ENCODE results near the gene RILPL1.
"Not testable (repeated sequence)": the region's sequence is repeated elsewhere in the genome, so short reads cannot be mapped to it uniquely, and the experiment has no call there.

The RILPL1 gene

DNA sequence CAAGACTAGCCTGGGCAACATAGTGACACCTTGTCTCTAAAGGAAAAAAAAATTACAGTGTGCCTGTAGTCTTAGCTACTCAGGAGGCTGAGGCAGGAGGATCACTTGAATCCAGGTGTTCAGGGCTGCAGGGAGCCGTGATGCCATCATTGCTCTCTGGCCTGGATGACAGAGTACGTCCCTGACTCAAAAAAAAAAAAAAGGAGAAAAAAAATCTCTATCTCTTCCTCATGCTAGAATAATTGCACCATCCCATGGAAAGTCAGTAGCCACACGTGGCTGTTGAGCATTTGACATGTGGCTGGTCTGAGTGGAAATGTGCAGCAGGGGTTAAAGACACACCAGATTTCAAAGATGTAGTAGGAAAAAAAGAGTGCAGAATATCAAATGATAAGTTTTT is 3.8 kb downstream of the RILPL1 start:
- DNase-seq, result peak; percentile 32 to 42

DNA sequence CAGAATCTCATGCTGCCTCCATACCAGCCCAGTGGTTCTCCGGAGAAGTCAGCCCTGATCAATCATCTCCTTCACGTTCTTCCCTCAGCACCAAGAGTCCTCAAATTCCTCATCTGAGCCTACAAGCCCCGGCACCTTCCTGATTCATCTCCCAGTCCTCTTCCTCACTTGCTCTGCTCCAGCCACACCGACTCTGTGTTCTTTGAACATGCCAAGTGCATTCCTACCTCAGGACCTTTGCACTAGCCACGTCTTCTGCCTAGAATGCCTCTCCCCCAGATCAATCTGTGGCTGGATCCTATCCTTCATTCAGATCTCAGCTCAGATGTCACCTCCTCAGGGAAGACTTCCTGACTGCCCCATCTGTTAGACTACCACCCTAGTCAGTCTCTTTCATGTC is 4.7 kb downstream of the RILPL1 start:
- DNase-seq, result no peak

DNA sequence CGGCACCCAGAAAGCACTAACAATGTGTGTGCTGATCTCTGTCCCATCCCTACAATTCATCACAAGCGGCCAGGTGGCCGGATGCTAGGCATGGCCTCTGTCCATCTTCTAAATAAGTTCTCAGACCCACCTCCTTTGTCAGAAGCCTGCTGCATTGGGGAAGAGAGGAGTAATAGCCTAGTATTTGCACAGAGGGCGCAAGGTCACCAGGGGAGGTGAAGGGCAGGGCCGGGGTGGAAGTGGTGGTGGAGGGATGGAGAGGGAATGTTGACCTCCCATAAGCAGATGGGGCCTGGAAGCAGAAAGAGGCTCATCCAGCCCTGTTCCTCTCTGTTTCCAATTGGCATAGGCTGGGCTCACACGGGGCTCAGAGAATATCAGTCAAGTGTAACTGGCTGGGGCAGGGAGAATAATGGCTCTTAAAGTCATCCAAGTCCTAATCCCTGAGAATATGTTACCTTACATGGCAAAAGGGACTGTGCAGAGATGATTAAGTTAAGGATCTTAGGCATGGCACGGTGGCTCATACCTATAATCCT is 6.9 kb downstream of the RILPL1 start:
- DNase-seq, result no peak

DNA sequence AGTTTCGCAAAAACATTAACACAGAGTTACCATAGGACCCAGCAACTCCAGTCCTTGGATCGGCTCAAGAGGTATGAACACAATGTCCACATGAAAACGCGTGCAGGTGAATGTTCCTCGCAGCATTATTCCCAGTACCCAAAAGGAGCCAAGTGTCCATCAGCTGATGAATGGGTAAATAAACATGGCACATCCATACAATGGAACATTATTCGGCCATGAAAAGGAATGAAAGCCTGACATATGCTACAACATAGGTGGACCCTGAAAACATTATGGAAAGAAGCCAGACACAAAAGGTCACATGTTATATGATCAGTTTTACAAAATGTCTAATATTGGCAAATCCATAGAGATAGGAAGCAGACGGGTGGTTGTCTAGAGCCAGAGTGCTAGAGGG is 9.1 kb downstream of the RILPL1 start:
- no peak for DNase-seq

DNA sequence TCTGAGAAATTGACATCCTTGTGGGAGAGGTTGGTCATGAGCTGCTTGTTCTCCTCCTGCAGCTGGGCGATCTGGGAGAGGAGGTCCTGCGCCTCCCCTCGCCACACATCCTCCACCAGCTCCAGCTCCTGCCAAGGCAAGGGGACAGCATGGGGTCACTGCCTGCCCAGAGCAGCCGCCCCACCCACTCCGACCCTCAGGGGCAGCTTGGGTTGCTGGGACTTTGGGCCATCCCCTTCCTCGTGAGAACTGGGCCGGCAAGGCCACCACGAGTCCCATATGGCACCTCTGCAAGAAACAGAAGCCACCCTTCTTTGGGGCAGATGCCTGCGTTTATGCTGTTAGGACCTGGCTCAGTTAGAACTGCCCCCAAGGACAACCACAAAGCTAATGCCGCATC is 10.0 kb downstream of the RILPL1 start:
- no peak for DNase-seq

DNA sequence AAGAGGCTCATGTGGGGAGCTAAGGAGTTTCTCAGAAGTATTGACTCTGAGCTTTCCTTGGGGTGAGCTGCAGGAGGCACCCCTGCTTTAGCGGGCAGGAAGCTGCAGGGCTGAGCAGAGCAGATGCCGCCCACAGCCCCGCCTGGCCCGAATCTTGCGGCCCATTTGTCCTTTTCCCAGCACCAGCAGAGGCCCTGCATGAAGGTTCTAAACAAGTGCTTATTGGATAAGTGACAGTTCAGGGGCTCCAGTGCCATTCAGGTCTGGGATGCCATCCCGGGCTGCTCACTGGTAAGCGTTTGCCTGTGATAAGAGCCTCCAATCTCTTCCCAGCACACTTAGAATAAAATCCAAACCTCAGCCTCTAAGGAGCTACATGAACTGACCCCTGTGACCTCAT is 11.4 kb downstream of the RILPL1 start:
- no peak for DNase-seq

DNA sequence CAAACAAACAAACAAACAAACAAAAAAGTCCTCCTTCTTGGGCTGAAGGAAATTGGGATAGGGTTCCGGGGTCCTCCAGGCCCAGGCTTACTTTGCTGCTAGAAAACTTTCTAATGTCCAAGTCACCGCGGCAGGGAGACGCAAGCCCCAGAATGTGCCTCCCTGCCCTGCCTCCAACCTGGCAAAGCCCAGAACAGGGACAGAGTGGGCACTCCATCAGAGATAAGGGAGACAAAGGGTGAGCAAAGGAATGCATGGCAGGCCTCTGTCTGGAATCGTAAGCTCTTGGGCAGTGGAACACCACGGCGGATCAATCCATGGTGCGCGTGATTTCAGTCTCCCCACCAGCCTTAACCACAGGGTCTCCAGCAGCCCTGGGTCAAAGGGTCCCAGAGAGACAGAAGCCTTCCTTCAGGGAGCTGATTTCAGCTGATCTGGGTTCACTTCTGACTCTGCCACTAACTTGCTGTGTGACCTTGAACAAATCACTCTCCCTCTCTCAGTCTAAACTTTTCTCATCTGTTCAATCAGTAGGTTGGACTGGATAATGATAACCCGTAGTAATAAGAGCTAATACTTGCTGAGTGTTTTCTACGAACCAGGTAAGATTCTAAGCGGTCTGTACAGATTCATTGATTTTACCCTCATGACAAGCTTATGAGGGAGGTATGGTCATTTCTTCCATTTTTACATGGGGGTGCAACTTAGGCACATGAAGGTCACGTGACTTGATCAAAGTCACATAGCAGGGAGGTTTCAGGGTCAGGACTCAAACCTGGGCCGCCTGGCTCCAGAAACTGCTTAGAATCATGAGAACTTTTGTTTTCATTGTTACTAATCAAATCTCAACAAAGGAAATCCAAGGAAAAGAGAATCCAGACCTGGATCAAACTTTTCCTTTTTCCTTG is 12.7 kb downstream of the RILPL1 start:
- no peak for DNase-seq

DNA sequence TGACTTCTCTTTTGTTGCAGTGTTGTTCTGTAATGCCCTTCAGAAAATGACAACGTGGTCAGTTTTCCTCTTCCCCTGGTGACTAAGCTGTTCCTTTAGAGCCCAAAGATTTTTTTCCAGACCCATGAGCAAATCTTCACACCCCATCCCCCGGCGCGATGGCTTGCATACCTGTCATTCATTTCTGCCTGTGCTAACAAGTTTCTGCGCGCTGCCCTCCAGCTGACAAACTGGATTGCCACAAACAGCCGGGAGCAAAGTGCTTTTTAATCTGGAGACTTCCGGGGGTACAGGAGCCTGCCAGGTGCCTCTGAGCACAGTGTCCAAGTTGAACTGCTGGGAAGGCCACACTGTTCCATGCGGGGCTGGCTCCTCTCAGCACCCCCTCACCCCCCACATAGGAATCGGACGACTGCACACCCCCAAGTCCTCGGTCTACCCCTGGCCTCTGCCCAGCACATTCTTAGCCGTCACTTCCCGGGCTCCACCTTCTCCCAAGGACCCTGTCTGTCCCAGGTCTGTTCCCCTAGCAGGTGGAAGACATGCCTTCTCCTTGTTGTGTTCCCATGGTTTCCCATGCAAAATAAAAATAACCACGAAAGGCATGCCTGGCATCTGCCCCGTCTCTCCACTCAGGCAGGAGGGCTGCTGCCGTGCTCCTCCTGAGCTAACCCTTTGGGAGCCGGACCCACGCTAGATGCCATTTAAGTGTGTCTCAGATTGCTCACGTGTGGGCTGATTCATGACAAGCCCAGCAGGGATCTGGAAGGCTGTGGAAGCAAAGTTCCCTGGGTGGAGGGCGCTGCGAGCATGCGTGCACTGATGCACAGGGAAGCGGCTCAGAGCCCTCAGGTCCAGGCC is 14.1 kb downstream of the RILPL1 start:
- DNase-seq, result peak; percentile 10 to 11

DNA sequence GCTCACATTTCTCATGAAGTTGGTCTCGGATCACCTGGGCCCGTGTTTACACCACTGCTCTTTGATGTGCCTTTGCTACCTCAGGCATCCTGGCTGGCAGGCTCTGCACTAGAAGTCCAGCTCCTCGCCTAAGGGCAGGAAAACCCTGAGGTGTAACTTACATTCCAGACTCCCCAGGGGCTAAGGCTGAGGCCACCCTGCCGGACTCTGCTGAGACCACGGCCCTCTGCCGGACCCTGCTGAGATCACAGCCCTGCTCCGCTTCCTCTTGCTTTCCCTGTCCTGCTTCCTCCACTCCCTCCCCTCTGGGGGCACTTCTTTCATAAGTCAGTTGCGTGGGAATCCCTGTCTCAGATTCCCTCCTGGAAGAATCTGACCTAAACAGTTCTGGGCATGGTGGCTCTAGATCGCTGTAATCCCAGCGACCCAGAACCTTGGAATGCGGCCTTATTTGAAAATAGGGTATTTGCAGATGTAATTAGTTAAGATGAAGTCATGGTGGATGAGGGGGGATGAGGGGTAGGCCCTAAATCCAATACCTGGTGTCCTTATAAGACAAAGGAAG is 17.2 kb downstream of the RILPL1 start:
- no peak for DNase-seq

DNA sequence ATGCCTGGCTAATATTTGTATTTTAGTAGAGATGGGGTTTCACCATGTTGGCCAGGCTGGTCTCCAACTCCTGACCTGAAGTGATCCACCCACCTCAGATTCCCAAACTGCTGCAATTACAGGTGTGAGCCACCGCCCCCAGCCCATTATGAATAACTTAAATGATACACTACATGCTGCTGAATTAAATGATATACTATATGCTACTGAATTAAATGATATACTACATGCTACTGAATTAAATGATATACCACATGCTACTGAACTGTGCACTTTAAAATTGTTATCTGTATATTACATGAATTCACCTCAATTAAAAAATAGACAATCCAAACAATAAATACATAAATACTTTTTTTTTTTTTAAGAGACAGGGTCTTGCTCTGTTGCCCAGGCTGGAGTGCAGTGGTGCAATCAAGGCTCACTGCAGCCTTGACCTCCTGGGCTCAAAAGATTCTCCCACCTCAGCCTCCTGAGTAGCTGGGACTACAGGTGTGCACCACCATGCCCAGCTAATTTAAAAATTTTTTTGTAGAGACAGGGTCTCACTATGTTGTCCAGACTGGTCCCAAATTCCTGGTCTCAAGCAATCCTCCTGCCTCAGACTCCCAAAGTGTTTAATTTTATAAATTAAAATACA is 18.8 kb downstream of the RILPL1 start:
- not testable (repeated sequence) for DNase-seq

DNA sequence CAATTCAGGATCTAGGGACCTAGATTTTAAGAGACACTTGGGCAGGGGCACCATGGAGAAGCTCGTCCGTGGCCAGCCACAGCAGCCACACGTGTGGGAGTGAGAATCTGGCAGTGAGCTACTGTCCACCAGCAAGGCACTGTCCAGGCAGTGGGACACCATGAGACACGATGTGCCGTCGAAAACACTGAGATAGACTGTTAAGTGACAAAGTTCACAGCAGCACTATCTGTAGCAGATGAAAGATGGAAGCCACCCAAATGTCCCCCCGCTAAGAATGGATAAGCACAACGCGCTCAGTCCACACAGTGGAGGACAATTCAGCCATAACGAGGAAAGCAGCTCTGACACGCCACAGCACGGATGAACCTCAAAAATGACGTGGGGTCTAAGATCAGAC is 19.7 kb downstream of the RILPL1 start:
- no peak for DNase-seq

DNA sequence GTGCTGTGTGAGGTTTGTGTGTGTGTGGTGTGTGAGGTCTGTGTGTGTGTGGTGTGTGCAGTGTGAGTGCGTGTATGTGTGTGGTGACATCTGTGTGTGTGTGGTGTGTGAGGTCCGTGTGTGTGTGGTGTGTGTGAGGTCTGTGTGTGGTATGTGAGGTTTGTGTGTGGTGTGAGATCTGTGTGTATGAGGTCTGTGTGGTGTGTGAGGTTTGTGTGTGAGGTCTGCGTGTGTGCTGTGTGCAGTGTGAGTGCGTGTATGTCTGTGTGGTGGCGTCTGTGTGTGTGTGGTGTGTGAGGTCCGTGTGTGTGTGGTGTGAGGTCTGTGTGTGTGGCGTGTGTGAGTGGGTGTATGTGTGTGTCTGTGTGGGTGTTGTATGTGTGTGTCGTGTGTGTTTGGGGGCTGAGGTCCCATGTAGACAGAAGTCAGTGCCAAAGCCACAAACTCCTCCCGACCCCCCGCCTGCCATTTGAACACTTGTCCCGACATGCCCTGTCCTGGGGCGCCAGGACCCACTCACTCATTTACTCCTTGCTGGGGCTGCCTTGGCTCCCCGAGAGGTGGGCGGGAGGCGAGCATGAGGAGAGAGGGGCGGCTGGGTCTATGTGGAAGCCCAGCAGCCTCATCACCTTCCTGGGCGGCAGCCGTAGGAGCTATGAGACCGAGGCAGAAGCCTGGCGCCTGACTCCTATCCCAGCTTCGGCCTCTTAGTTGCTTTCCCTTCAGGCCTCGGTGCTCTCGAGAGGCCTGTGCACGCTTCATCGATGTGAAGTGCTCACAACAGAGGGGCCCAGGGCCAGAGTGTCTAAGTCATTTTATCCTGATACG is 20.5 kb downstream of the RILPL1 start:
- DNase-seq, result no peak

DNA sequence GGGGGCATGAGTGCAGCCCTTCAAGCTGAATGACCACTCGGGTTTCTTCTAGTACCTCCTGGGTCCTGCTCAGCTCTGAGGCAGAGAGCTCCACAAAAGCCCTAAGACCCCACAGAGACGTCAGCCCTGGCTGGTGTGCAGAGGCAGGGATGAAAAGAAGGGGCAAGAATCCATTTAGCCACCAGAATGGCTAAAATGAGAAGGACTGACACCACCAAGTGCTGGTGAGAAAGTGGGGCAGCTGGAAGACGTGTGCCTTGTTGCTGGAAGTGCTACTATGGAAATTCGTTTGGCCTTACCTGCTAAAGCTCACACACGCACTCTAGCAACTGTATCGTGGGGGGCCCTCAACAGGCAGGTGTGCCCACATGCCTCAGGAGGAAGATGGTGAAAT is 26.7 kb downstream of the RILPL1 start:
- DNase-seq, result no peak

DNA sequence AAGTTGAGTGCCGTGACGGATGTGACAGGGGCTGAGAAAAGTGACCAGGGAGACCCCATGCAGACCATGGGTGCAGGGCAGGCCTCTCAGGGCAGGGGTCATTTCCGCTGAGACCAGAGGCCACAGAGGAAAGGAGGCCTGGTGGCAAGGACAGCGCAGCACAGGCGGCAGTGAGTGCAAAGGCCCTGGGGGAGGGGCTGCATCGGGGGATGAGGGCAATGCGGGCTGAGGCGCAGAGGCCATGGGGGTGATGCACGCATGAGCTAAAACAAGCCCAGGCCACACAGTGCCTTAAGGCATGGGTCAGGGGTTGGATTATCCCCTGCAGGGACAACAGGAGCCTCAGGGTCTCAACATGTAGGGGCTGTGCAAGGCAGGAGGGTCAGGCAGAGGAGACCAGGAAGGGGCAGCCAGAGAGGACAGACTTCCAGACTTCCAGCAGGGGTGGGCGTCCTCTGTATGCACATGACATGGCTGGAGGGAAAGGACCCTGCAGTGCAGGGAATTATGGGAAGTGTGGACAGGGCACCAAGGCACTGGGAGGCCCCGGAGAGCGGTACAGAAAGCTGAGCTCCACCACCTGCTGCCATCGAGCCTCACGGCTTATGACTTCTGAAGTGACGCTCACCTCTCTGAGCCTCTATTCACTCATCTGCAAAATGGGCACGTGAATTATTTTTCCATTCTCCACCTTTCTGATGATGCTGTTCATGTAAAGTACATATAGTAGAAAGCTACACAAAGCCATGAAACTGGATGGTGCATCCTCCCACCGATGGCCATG is 27.3 kb downstream of the RILPL1 start:
- no peak for DNase-seq

DNA sequence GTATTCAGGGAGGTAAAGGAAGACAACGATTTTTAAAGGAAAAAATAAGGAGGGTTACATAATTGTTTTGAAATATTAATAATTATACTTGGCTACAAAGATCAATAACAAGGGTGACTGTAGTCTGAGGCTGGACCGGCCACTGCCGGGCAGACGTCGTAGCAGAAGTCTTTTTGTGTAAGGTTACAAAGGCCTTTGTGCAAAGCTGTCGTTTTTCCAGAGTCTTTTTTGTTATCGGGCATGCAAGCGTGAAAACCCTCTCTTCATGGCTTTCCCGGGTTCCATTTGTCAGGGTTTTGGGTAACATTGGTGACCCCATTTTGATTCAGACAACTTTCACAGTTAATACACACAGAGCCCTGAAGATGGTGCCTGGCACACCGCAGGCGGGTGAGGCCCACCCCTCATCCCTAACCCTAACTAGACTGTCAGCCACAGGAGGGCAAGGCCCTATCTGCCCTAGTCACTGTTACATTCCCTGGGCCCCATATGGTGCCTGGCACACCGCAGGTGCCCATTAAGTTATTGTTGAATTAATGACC is 31.3 kb downstream of the RILPL1 start:
- DNase-seq, result no peak

DNA sequence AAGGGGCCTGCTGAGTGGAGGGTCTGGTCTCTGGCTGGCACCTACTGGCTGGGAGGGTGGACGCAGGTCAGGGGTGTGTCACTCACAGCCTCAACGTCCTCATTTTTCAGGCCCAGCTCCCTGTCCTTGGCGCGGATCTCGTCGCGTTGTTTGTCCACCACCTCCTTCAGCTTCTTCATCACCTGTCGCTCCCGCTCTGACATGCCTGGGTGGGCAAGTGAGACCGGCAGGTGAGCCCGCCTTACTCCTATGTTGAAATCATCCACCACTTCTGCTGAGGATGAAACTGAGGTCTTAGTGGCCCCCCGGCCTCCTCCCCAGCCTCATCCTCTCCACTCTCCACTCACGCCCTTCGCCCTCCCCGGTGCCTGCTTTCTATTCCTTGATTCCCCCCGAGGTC is 34.2 kb downstream of the RILPL1 start:
- DNase-seq, result no peak

DNA sequence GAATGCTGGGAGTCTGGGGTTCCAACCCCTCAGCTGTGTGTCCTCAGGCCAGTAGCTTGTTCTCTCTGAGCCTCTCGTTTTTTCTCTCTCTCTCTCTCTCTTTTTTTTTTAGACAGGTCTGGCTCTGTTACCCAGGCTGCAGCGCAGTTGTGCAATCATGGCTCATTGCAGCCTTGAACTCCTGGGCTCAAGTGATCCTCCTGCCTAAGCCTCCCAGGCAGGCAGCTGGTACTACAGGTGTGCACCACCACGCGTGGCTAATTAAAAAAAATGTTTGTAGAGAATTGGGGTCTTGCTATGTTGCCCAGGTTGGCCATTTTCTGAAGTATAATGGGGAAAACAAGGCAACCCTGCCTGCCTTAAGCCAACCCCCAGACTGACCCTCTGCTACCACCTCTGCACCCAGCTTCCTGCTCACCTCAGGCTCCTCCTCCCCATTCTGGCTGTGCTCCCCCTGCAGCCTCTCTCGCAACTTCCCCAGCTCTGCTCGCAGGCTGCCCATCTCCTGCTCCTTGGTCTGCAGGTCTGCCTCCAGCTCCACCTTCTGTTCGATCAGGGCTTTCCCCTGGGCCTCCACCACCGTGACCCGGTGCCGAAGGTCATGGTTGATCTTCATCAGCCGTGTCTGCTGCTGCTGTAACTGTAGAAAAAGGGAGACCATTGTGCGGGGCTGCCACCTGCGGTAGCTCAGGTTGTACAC is 35.2 kb downstream of the RILPL1 start:
- DNase-seq, result no peak

DNA sequence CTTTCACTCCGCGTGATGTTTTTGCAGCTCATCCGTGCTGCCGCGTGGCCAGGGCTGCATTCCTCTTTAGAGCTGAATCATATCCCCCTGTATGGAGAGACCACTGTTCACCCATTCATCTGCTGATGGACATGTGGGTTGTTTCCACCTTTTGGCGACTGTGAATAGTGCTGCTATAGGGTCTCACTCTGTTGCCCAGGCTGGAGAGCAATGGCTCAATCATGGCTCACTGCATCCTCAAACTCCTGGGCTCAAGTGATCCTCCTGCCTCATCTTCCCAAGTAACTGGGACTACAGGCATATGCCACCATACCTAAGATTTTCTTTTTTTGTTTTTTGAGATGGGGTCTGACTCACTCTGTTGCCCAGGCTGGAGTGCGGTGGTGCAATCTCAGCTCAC is 36.5 kb downstream of the RILPL1 start:
- no peak for DNase-seq

DNA sequence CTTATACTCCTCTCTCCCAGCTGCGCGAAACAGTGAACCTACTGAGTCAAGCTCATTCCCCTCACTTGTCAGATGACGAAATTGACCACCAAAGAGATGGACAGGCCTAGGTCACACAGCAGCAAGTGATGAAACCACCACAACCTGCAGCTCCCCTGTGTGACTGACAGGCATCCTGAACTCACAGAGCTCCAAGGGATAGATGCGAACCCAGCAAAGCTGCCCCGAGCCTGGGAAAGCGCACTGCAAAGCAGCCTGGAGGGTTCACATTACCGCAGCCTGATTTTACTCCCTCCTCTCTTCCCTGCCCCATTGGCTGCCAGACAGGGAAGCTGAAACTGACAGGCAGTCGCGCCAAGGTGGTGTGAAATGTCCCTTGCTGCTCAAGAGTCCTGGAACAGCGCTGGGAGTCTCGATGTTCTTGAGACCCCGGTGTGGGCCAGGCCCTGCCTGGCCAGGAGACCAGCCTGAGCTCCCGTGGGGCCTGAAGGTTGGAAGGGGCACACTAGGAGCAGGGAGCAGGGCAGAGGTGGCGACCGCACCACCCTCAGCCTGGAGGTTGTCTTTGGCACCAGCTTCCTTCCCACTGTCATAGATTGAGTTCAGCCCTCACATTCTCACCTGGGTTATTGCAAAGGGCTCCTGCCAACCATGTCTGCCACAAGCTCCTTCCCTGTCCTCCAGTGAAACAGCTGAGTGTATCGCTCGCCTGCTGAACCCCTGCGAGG is 39.2 kb downstream of the RILPL1 start:
- DNase-seq, result no peak

All from inflammatory macrophage treated with lipopolysaccharide for 1 hour (primary cell).